Measurements from ENCODE around the gene PNISR.
"Not testable (repeated sequence)": the region's sequence is repeated elsewhere in the genome, so short reads cannot be mapped to it uniquely, and the experiment has no call there.

PNISR gene, protein sequence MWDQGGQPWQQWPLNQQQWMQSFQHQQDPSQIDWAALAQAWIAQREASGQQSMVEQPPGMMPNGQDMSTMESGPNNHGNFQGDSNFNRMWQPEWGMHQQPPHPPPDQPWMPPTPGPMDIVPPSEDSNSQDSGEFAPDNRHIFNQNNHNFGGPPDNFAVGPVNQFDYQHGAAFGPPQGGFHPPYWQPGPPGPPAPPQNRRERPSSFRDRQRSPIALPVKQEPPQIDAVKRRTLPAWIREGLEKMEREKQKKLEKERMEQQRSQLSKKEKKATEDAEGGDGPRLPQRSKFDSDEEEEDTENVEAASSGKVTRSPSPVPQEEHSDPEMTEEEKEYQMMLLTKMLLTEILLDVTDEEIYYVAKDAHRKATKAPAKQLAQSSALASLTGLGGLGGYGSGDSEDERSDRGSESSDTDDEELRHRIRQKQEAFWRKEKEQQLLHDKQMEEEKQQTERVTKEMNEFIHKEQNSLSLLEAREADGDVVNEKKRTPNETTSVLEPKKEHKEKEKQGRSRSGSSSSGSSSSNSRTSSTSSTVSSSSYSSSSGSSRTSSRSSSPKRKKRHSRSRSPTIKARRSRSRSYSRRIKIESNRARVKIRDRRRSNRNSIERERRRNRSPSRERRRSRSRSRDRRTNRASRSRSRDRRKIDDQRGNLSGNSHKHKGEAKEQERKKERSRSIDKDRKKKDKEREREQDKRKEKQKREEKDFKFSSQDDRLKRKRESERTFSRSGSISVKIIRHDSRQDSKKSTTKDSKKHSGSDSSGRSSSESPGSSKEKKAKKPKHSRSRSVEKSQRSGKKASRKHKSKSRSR

DNA sequence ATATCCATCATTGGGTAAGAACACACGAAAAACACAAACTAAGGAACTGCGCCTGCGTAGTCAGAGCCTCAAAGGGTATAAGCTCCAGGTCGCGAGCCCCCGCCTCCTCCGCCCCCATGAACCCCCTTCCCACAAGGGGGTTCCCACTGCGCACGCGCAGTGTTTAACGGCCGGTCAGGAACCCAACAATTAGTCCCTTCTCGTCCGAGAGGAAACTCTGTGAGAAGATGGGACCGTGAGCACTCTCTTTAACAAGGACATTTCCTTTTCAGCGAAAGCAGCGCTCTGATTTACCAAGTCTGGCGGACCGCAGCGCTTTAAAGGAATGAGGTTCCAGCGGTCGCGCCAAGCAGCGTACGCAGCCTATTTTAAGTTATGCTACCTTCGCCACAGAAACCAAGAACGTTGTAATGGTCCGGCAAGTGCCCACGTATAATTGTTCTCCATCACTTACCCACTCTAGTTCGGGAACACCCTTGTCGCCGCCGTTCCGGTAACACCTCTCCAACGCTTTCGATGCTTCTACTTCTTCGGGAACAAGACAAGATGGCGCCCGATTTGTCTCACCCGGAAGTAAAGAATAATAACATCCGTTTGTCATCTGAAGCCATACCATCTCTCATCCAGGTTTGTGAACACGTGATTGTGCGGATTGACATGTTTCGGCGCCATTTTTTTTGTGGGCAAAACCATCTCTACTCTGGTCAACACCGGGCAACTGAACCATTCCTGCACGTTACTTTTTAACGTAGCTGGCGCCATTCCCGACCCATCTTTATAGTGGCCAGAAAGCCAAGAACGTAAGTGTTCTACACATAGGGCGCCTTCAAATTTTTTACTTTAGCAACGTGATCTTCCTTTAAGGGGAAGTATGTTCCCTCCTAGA, at the start of gene PNISR:
Gene PNISR (minus strand): TSS at position 548 of the 886 bp plus-strand sequence. CDS start 10,649 bp downstream, outside the sequence.
- peak within 1 kb of the TSS; percentile 88 for H3K9ac ChIP-seq (ENCODE audit: low read depth, low read length)
- no peaks in the 10 kb centered on the region for H3K36me3 ChIP-seq (ENCODE audit: insufficient read depth, low read length)
- H3K9me3 ChIP-seq (ENCODE audit: control insufficient read depth, insufficient read depth, low read length), result no peaks in the 10 kb centered on the region
- peaks cover 19% of the 10 kb centered on the region for H3K4me1 ChIP-seq (ENCODE audit: insufficient read depth, low read length)

DNA sequence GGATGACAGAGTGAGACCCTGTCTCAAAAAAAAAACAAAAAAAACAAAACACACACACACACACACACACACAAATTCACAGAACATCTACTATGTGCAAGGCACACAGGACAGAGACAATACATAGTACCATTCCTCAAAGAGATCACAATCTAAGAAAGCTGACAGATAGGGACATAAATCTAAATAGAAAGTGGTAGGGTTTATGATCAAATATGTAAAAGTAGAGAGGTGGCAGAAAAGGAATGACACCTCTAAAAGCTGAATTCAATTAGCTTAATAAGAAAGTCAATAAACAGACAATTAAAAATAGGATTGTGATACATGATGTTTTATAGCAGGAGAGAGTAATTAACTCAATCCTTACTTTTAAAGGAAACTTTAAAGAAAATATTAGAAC, 48.6 kb upstream of the PNISR start:
- H3K9me3 ChIP-seq (ENCODE audit: control insufficient read depth, insufficient read depth, low read length), result no peaks in the 10 kb centered on the region
- no peak overlapping the region for H3K9ac ChIP-seq (ENCODE audit: low read depth, low read length)
- no peaks in the 10 kb centered on the region for H3K4me1 ChIP-seq (ENCODE audit: insufficient read depth, low read length)
- H3K36me3 ChIP-seq (ENCODE audit: insufficient read depth, low read length), result peaks cover 7% of the 10 kb centered on the region; the same call in 1 of the 2 replicates

DNA sequence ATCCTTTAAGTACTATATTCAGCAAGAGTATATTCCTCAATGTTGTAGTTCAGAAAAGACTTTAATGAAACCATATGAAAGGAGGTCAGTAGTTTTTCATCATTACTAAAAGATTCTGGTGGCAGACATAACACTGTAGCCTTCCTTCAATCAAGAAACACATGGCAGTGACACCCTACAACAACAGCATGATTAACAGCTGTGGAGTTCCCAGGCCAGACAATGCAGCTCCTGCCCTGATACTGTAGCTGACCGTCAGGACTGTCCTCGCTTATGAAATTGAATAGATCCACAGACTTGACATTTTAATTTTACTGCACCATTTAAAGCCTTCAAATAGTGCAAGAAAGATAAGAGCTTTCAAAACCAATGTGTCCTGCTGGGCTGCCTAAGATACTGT, 46.5 kb upstream of the PNISR start:
- H3K9me3 ChIP-seq (ENCODE audit: control insufficient read depth, insufficient read depth, low read length), result no peaks in the 10 kb centered on the region
- no peak overlapping the region for H3K9ac ChIP-seq (ENCODE audit: low read depth, low read length)
- no peaks in the 10 kb centered on the region for H3K4me1 ChIP-seq (ENCODE audit: insufficient read depth, low read length)
- H3K36me3 ChIP-seq (ENCODE audit: insufficient read depth, low read length), result peaks cover 4% of the 10 kb centered on the region; the same call in 1 of the 2 replicates

DNA sequence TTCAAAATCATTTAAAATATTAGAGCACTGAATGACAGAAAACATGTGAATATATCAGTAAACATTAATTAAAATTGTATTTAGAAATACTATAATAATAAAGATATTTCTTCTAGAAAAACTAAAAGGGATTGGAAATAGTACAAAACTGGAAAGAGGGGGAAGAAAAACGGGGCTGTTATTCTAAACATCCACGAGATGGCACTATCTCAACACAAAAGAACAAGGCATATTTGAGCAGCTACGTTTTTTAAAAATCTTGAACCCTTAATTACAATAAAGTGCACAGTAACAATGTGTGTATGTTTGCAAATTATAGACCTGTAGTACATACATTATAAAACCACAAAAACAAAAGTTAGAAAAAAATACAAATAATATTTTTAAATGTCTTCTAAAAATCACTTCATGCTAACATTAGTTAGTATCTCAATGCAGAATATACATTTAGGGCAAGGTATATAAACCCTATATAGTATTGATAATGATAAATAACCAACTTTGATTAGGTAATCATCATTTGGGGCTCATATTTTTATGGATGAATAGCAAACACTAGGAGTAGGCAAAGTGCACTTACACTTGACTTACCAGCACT, 42.5 kb upstream of the PNISR start:
- H3K4me1 ChIP-seq (ENCODE audit: insufficient read depth, low read length), result no peaks in the 10 kb centered on the region
- no peaks in the 10 kb centered on the region for H3K36me3 ChIP-seq (ENCODE audit: insufficient read depth, low read length)
- H3K9me3 ChIP-seq (ENCODE audit: control insufficient read depth, insufficient read depth, low read length), result no peaks in the 10 kb centered on the region
- no peak overlapping the region for H3K9ac ChIP-seq (ENCODE audit: low read depth, low read length)

DNA sequence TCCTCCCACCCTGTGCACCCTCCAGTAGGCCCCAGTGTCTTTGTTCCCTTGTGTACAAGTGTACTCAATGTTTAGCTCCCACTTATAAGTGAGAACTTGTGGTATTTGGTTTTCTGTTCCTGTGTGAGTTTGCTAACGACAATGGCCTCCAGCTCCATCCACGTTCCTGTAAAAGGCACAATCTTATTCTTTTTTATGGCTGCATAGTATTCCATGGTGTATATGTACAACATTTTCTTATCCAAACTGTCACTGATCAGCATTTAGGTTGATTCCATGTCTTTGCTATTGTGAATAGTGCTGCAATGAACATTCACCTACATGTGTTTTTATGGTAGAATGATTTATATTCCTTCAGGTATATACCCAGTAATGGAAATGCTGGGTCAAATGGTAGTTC, 34.0 kb upstream of the PNISR start:
- not testable (repeated sequence) for H3K36me3 ChIP-seq (ENCODE audit: insufficient read depth, low read length); H3K9ac ChIP-seq (ENCODE audit: low read depth, low read length); H3K9me3 ChIP-seq (ENCODE audit: control insufficient read depth, insufficient read depth, low read length)

DNA sequence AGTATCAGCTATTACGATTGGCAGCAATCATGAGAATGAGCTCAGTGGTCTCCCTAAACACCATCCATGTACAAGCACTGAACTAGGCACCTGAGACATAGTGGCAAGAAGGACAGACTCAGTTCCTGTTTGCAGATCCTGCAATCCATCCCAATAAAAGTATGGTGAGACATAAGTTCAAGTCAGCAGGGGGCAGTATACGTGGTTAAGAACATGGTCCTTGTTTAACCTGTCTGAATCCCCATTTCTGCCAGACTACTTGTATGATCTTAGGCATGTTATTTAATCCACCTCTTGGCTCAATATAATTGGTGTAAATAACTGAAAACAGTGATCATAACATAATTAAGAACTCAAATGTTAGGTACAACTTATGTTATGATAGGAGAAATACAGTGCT, 33.2 kb upstream of the PNISR start:
- Histone ChIP-seq H3K36me3 (ENCODE audit: insufficient read depth, low read length) (no peaks in the 10 kb centered on the region), H3K9ac (ENCODE audit: low read depth, low read length) (no peak overlapping the region), H3K4me1 (ENCODE audit: insufficient read depth, low read length) (peaks cover 5% of the 10 kb centered on the region; the same call in 1 of the 2 replicates), H3K9me3 (ENCODE audit: control insufficient read depth, insufficient read depth, low read length) (no peaks in the 10 kb centered on the region)

More for the DNA sequence above, 34.0 kb upstream of the PNISR start:
- H3K4me1 ChIP-seq (ENCODE audit: insufficient read depth, low read length), result not testable (repeated sequence)

DNA sequence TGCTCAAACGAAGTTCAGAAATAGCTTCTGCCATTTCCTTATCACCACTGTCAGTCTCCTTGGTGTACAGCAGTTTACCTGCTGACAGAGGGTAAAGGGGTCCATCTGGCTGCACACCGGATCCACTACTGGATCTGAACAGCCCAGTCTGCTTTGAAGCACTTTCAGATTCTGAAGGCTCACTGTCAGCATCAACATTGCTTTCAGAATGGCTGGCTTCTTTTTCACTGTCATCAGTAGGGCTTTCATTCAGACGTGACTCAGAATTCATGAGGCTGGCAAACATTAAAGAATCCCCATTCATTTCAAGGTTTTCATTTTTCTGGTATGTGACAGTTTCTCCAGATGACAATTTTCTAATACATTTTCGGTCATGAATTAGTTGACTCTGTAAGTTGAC, 21.0 kb upstream of the PNISR start:
- Histone ChIP-seq H3K9me3 (ENCODE audit: control insufficient read depth, insufficient read depth, low read length) (no peaks in the 10 kb centered on the region; the same call in 1 of the 2 replicates), H3K4me1 (ENCODE audit: insufficient read depth, low read length) (no peaks in the 10 kb centered on the region), H3K9ac (ENCODE audit: low read depth, low read length) (no peak overlapping the region), H3K36me3 (ENCODE audit: insufficient read depth, low read length) (no peaks in the 10 kb centered on the region)

DNA sequence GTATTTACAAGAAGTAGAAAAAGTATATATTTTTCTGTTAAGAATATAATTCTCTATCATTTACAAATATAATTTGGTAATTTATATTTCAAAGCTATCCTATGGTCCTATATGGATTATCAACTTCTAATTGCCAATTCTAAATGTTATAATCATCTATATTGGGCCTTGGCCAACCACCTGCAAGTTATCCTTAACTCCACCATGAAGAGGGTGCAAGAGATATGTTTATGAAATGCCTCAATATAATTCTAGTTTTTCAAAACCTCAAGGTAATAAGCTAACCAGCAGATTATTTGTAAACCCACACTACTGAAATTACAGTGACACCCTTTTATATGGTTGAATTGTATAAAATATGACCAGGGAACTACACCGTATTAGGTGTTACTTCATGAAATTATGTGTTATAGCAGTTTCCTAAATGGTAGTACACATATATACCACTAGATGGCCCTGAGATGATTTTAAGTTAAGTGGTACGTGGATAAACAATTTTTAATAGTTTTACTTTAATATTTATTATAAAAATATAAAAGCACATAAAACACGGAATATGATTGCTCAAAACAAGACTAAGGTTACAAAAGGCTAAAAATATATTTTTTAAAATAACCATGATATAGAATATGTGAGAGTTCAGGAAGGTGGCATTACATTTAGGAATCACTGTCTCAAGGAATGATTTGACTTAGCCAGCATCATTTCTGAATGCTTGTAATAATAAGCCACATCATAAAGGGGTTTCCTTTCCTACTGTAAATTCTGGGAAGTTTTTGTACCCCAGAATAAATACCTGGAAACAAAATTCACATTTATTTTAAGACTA, 9.8 kb upstream of the PNISR start:
- Histone ChIP-seq H3K9me3 (ENCODE audit: control insufficient read depth, insufficient read depth, low read length) (no peaks in the 10 kb centered on the region), H3K36me3 (ENCODE audit: insufficient read depth, low read length) (no peaks in the 10 kb centered on the region), H3K4me1 (ENCODE audit: insufficient read depth, low read length) (no peaks in the 10 kb centered on the region; the same call in 1 of the 2 replicates), H3K9ac (ENCODE audit: low read depth, low read length) (no peak overlapping the region)

DNA sequence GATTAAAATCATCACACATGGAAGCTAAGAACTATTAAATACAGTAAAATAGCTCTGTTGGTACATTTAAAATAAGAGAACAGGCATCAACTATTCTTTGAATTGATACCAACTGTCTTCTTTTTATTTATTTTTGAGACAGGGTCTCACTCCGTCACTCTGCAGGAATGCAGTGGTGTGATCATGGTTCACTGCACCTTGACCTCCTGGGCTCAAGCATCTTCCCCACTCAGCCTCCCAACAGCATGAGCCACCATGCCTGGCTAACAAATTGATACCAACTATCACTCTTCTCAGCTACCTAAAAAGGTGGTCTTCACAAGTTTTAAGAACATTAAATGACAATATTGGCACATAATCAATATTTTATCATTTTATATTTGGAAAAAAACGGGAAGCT, 7.8 kb upstream of the PNISR start:
- H3K36me3 ChIP-seq (ENCODE audit: insufficient read depth, low read length), result no peaks in the 10 kb centered on the region
- H3K9ac ChIP-seq (ENCODE audit: low read depth, low read length), result no peak overlapping the region
- peaks cover 2% of the 10 kb centered on the region for H3K4me1 ChIP-seq (ENCODE audit: insufficient read depth, low read length)
- no peaks in the 10 kb centered on the region for H3K9me3 ChIP-seq (ENCODE audit: control insufficient read depth, insufficient read depth, low read length)

DNA sequence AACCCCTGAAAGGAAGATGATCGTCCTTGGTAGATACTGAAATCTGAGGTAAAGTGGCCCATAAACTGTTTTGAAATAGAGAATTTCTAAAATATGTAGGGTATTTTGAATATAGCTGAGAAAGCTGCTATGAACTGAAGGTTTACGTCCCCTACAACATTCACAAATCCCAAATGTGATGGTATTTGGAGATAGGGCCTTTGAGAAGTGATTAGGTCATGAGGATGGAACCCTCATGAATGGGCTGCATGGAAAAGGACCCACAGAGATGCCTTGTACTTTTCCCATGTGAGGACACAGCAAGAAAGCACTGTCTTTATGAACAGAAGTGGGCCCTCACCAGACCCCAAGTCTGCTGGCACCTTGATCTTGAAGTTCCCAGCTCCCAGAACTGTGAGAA, 6.8 kb upstream of the PNISR start:
- Histone ChIP-seq H3K4me1 (ENCODE audit: insufficient read depth, low read length) (peaks cover 12% of the 10 kb centered on the region), H3K9ac (ENCODE audit: low read depth, low read length) (no peak overlapping the region), H3K36me3 (ENCODE audit: insufficient read depth, low read length) (no peaks in the 10 kb centered on the region)

DNA sequence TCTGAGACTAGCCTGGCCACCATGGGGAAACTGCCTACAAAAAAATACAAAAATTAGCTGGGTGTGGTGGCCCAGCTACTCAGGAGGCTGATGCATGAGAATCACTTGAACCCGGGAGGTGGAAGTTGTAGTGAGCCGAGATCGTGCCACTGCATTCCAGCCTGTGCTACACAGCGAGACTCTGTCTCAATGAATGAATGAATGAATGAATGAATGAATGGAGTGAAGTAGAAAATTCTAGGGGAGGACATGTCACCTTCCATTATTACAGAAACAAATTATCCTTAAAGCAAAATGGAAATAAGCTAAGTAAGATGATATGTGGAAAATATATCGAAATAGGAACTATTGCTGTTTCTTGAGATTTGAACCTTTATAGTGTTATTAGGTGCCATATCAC, 2.9 kb upstream of the PNISR start:
- Histone ChIP-seq H3K4me1 (ENCODE audit: insufficient read depth, low read length) (peaks cover 19% of the 10 kb centered on the region), H3K9me3 (ENCODE audit: control insufficient read depth, insufficient read depth, low read length) (no peaks in the 10 kb centered on the region), H3K9ac (ENCODE audit: low read depth, low read length) (no peak overlapping the region), H3K36me3 (ENCODE audit: insufficient read depth, low read length) (no peaks in the 10 kb centered on the region)

More for the DNA sequence above, 6.8 kb upstream of the PNISR start:
- H3K9me3 ChIP-seq (ENCODE audit: control insufficient read depth, insufficient read depth, low read length), result no peaks in the 10 kb centered on the region

DNA sequence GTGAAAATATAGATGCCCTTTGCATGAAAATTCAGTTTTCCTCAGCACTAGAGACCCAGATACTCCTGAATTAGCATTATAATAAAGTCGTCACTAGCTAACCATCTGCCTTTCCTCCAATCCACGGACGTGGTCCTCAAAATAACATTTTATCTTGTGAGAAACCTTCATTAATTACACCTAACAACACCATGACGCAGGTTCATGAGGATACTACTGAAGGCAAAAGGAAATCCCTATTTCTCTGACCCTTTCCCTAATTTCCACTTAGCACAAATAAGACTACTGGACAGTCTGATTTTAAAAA, 1.3 kb upstream of the PNISR start:
- Histone ChIP-seq H3K9me3 (ENCODE audit: control insufficient read depth, insufficient read depth, low read length) (no peaks in the 10 kb centered on the region), H3K4me1 (ENCODE audit: insufficient read depth, low read length) (peaks cover 19% of the 10 kb centered on the region), H3K36me3 (ENCODE audit: insufficient read depth, low read length) (no peaks in the 10 kb centered on the region), H3K9ac (ENCODE audit: low read depth, low read length) (peak overlapping the region; percentile 88)

DNA sequence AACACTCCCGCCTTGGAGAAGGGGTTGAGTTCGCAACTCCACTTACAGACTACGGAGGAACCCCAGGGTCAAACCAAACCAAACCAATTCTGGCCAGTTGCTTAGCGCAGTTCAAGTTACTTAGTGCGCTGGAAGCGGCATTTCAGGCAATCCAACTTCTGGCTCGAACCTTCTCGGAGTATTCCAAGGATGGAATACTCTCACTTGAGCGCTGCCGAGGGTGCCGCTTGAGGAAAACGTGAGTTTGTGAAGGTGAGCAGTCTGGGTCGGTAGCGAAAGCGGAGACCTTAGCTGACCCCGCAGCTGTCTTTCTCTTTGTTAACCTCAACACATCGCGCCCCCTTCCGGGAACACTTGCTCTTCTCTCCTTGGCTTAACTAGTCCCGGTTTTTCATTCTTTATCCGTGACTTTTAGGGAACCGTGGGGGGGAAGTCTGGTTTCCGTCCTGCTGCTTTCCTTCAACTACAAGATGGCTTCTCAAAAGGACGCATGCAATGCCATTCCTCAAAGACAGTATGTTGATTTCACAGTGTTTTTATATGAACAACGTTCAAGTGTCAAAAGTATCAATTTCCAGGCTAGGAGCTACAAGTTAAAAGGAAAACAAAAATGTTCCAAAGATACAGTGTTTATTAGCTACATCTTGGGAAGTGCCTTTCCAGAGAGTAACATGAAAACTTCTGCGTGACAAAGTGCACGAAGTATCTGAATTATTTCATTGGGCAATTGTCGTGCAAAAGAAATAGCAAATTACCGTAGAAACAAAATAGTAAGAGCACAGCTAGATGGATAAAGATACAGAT, 741 bp upstream of the PNISR start:
- H3K36me3 ChIP-seq (ENCODE audit: insufficient read depth, low read length), result no peaks in the 10 kb centered on the region
- H3K4me1 ChIP-seq (ENCODE audit: insufficient read depth, low read length), result peaks cover 19% of the 10 kb centered on the region
- peak overlapping the region; percentile 88 for H3K9ac ChIP-seq (ENCODE audit: low read depth, low read length)
- H3K9me3 ChIP-seq (ENCODE audit: control insufficient read depth, insufficient read depth, low read length), result no peaks in the 10 kb centered on the region
